ENCODE data around the gene CCDC124.

- no peak for TF ChIP-seq CTCF (IDR thresholded peaks at IDR 0.05; ENCODE audit: low read depth, low read length, poor library complexity, severe bottlenecking)
- TF ChIP-seq EZH2phosphoT487 (IDR thresholded peaks at IDR 0.05; ENCODE audit: borderline replicate concordance, low read length): no peak
These were observed 34.6 kb downstream of the CCDC124 start for GRCh38 chr19:17967257-17968051.
